ENCODE results near the gene PLCH1. TPM values are rescaled to one million over a fixed set of nuclear protein-coding genes. Genes with fewer than 3 reads are reported as not detected.

PLCH1 gene
- total RNA-seq, 2 experiments from 2014 or later: 0.21 to 0.27 TPM

DNA sequence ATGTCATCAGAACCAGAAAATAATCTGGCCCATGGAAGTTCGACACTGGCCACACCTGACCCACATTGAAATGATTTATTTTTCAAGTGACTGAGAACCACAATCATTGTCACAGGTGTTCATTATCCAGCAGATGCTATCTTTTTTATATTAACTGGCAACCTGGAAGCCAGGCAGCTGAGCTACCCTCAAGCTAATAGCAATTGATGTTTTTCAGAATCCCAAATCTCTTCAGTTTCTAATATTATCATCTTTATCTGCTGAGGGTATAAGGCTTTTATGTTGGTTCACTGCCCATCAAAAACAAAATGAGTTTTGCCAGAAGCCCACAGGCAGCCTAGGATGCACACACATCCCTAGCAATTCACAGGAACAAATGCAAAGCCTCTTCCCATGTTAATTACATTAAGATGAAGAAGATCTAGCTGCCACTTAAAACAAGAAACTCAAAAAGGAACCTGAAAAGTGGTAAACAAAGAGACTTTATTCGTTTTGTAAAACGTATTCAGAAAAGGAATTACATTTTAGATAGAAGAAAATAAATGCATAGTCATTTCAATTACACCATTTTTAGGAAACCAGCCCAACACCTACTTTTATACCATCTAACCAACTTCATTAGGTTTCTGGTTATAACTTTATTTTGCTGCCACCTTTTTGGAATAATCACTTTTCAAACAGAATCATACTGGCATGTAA, 410.5 kb downstream of the PLCH1 start:
- no peak overlapping the region for H3K27ac Mint-ChIP-seq
- no peaks in the 10 kb centered on the region for H3K27me3 Mint-ChIP-seq (ENCODE audit: low read depth)
- H3K4me1 Mint-ChIP-seq (ENCODE audit: low read depth): peaks cover 7% of the 10 kb centered on the region
- DNase-seq: no peak
- no peak overlapping the region for H3K4me3 Mint-ChIP-seq
- intact Hi-C loops (cut with micrococcal nuclease): no loop called here
- no peaks in the 10 kb centered on the region for H3K36me3 Mint-ChIP-seq (ENCODE audit: low read depth)
- H3K9me3 Mint-ChIP-seq: no peaks in the 10 kb centered on the region
- CTCF ChIA-PET: no interaction called here

- H3K9me3 Mint-ChIP-seq: no peaks in the 10 kb centered on the region
- H3K27me3 Mint-ChIP-seq (ENCODE audit: low read depth): peaks cover 3% of the 10 kb centered on the region
- H3K4me1 Mint-ChIP-seq (ENCODE audit: low read depth): peaks cover 7% of the 10 kb centered on the region
- H3K4me3 Mint-ChIP-seq: no peak overlapping the region
- H3K36me3 Mint-ChIP-seq (ENCODE audit: low read depth): no peaks in the 10 kb centered on the region
- CTCF ChIA-PET: no interaction called here
- DNase-seq: no peak
- H3K27ac Mint-ChIP-seq: no peak overlapping the region
- intact Hi-C loops (cut with micrococcal nuclease): no loop called here
Observed at GRCh38 chr3:155332716-155333115, 412.2 kb downstream of the PLCH1 start.

DNA sequence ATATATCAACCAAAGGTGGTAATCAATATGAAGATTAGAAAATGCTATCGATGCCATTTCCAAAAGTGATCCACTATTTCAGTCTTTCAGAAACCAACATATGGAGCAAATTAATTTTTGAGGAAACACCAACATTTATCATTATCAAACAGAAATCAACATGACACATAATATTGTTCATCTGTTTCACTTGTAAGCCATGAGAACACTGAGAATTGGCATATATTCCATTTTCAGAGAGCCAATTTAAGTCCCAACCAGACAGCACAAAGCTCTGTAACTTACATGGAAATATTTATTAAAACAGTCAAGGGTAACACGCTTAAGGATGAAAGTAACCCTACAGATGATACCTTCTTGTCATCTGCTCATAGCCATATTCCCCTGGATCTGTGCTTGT, 413.8 kb downstream of the PLCH1 start:
- peaks cover 3% of the 10 kb centered on the region for H3K27me3 Mint-ChIP-seq (ENCODE audit: low read depth)
- no peaks in the 10 kb centered on the region for H3K9me3 Mint-ChIP-seq
- DNase-seq: no peak
- intact Hi-C loops (cut with micrococcal nuclease): no loop called here
- no peaks in the 10 kb centered on the region for H3K36me3 Mint-ChIP-seq (ENCODE audit: low read depth)
- H3K4me1 Mint-ChIP-seq (ENCODE audit: low read depth): peaks cover 7% of the 10 kb centered on the region
- no peak overlapping the region for H3K4me3 Mint-ChIP-seq
- no peak overlapping the region for H3K27ac Mint-ChIP-seq
- CTCF ChIA-PET: no interaction called here

GRCh38 chr3:155330370-155330769, 414.5 kb downstream of the PLCH1 start:
- intact Hi-C loops (cut with micrococcal nuclease): no loop called here
- no peak overlapping the region for H3K27ac Mint-ChIP-seq
- no peaks in the 10 kb centered on the region for H3K36me3 Mint-ChIP-seq (ENCODE audit: low read depth)
- peaks cover 3% of the 10 kb centered on the region for H3K27me3 Mint-ChIP-seq (ENCODE audit: low read depth)
- CTCF ChIA-PET: no interaction called here
- DNase-seq: no peak
- H3K4me3 Mint-ChIP-seq: no peak overlapping the region
- H3K4me1 Mint-ChIP-seq (ENCODE audit: low read depth): peaks cover 6% of the 10 kb centered on the region
- no peaks in the 10 kb centered on the region for H3K9me3 Mint-ChIP-seq

GRCh38 chr3:155329513-155330048, 415.3 kb downstream of the PLCH1 start:
- Mint-ChIP-seq H3K4me3 (no peak overlapping the region), H3K27me3 (ENCODE audit: low read depth) (peaks cover 3% of the 10 kb centered on the region), H3K36me3 (ENCODE audit: low read depth) (no peaks in the 10 kb centered on the region), H3K9me3 (no peaks in the 10 kb centered on the region), H3K27ac (no peak overlapping the region), H3K4me1 (ENCODE audit: low read depth) (no peaks in the 10 kb centered on the region)
- CTCF ChIA-PET: no interaction called here
- DNase-seq: no peak
- intact Hi-C loops (cut with micrococcal nuclease): no loop called here

GRCh38 chr3:155327871-155328270, 417.0 kb downstream of the PLCH1 start:
- no peaks in the 10 kb centered on the region for H3K4me1 Mint-ChIP-seq (ENCODE audit: low read depth)
- no peak for DNase-seq
- H3K4me3 Mint-ChIP-seq: no peak overlapping the region
- no peaks in the 10 kb centered on the region for H3K9me3 Mint-ChIP-seq
- no peaks in the 10 kb centered on the region for H3K36me3 Mint-ChIP-seq (ENCODE audit: low read depth)
- H3K27me3 Mint-ChIP-seq (ENCODE audit: low read depth): peaks cover 3% of the 10 kb centered on the region
- H3K27ac Mint-ChIP-seq: no peak overlapping the region
- CTCF ChIA-PET: no interaction called here
- intact Hi-C loops (cut with micrococcal nuclease): no loop called here

DNA sequence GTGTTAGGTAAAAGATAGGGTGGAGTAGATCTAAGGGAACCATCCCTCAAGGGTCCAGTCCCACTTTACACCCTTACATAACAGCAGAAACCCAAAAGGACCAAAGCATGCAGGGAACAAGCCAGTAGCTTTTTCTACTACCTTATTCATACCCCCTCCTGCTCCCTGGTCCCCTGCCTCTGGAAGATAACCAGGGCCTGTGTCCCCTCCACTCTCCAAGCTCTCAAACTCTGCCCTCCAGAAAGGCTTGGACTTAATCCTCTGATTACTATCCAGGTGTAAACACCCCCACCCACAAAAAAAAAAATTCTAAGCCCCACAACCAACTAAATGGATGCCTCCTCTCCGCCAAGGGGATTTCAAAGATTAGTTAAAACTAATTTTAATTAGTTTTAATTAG, 417.4 kb downstream of the PLCH1 start:
- Mint-ChIP-seq H3K9me3 (no peaks in the 10 kb centered on the region), H3K36me3 (ENCODE audit: low read depth) (no peaks in the 10 kb centered on the region)
- intact Hi-C loops (cut with micrococcal nuclease): no loop called here

GRCh38 chr3:155326901-155327300, 418.0 kb downstream of the PLCH1 start:
- Mint-ChIP-seq H3K27me3 (ENCODE audit: low read depth) (peaks cover 3% of the 10 kb centered on the region), H3K36me3 (ENCODE audit: low read depth) (no peaks in the 10 kb centered on the region), H3K9me3 (no peaks in the 10 kb centered on the region), H3K4me1 (ENCODE audit: low read depth) (no peaks in the 10 kb centered on the region), H3K27ac (no peak overlapping the region), H3K4me3 (no peak overlapping the region)
- CTCF ChIA-PET: no interaction called here
- intact Hi-C loops (cut with micrococcal nuclease): no loop called here
- DNase-seq: no peak

More for the DNA sequence above, 417.4 kb downstream of the PLCH1 start:
- Mint-ChIP-seq H3K4me3 (no peak overlapping the region), H3K4me1 (ENCODE audit: low read depth) (no peaks in the 10 kb centered on the region), H3K27ac (no peak overlapping the region), H3K27me3 (ENCODE audit: low read depth) (peaks cover 3% of the 10 kb centered on the region)
- CTCF ChIA-PET: no interaction called here
- no peak for DNase-seq

GRCh38 chr3:155326244-155326643, 418.6 kb downstream of the PLCH1 start:
- CTCF ChIA-PET: no interaction called here

More at GRCh38 chr3:155326244-155326643, 418.6 kb downstream of the PLCH1 start:
- H3K4me3 Mint-ChIP-seq: no peak overlapping the region
- H3K36me3 Mint-ChIP-seq (ENCODE audit: low read depth): no peaks in the 10 kb centered on the region
- no peaks in the 10 kb centered on the region for H3K9me3 Mint-ChIP-seq
- intact Hi-C loops (cut with micrococcal nuclease): no loop called here
- H3K4me1 Mint-ChIP-seq (ENCODE audit: low read depth): no peaks in the 10 kb centered on the region
- H3K27ac Mint-ChIP-seq: no peak overlapping the region
- no peak for DNase-seq
- peaks cover 3% of the 10 kb centered on the region for H3K27me3 Mint-ChIP-seq (ENCODE audit: low read depth)

Other genes with a start within 250 kb of the PLCH1 start
- gene C3orf33, start 61.2 kb upstream of the PLCH1 start, total RNA-seq: 1 to 10 TPM; 2.7 to 3.2 TPM
- gene SLC33A1, start 109.4 kb upstream of the PLCH1 start, total RNA-seq: 10 to 100 TPM; 14.7 to 15.2 TPM
- 100 to 1,000 TPM; 114 to 123 TPM for gene GMPS, start 125.6 kb upstream of the PLCH1 start, total RNA-seq